ENCODE measurements around the gene WSCD1.

WSCD1 gene

GRCh38 chr17:6070913-6071511, 833 bp downstream of the WSCD1 start:
- no peak overlapping the region for H3K4me3 Mint-ChIP-seq
- DNase-seq (ENCODE audit: low spot score): no peak

GRCh38 chr17:6071528-6072065, 1.4 kb downstream of the WSCD1 start:
- Mint-ChIP-seq H3K36me3 (ENCODE audit: low read depth) (no peaks in the 10 kb centered on the region), H3K4me1 (ENCODE audit: low read depth) (peaks cover 4% of the 10 kb centered on the region), H3K27me3 (ENCODE audit: low read depth) (peaks cover 54% of the 10 kb centered on the region), H3K4me3 (no peak overlapping the region), H3K9me3 (no peaks in the 10 kb centered on the region), H3K27ac (no peak overlapping the region)
- DNase-seq (ENCODE audit: low spot score): no peak

More at GRCh38 chr17:6070913-6071511, 833 bp downstream of the WSCD1 start:
- peaks cover 54% of the 10 kb centered on the region for H3K27me3 Mint-ChIP-seq (ENCODE audit: low read depth)
- H3K4me1 Mint-ChIP-seq (ENCODE audit: low read depth): peaks cover 4% of the 10 kb centered on the region
- H3K9me3 Mint-ChIP-seq: no peaks in the 10 kb centered on the region
- no peak overlapping the region for H3K27ac Mint-ChIP-seq
- no peaks in the 10 kb centered on the region for H3K36me3 Mint-ChIP-seq (ENCODE audit: low read depth)

- Mint-ChIP-seq H3K9me3 (no peaks in the 10 kb centered on the region), H3K4me3 (no peak overlapping the region), H3K36me3 (ENCODE audit: low read depth) (no peaks in the 10 kb centered on the region), H3K27ac (no peak overlapping the region), H3K27me3 (ENCODE audit: low read depth) (peaks cover 50% of the 10 kb centered on the region), H3K4me1 (ENCODE audit: low read depth) (peaks cover 4% of the 10 kb centered on the region)
- DNase-seq (ENCODE audit: low spot score): no peak
Observed at GRCh38 chr17:6072157-6072556, 2.0 kb downstream of the WSCD1 start.

- Mint-ChIP-seq H3K36me3 (ENCODE audit: low read depth) (no peaks in the 10 kb centered on the region), H3K4me3 (no peak overlapping the region), H3K27me3 (ENCODE audit: low read depth) (peaks cover 45% of the 10 kb centered on the region), H3K4me1 (ENCODE audit: low read depth) (peaks cover 4% of the 10 kb centered on the region), H3K9me3 (no peaks in the 10 kb centered on the region), H3K27ac (no peak overlapping the region)
- no peak for DNase-seq (ENCODE audit: low spot score)
Observed at GRCh38 chr17:6072611-6073010, 2.4 kb downstream of the WSCD1 start.

DNA sequence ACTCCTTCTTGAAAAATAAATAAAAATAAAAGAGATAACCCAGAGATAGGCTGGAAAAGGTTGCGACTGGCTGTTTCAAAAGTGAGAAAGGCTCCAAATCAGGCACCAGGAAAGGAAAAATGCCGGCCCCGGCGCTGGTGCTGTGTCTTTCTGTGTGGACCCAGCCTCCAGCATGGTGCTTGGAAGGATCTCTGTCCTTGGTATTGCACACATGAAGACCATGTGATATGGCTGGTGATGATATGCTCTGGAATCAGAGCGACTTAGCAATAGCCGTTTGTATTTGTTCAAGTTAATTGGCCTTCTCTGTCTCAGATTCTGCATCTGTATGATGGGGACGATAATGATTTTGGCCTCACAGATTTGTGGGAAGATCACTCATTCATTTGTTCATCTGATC, 3.4 kb downstream of the WSCD1 start:
- H3K27ac Mint-ChIP-seq: no peak overlapping the region

GRCh38 chr17:6075050-6075449, 4.9 kb downstream of the WSCD1 start:
- H3K36me3 Mint-ChIP-seq (ENCODE audit: low read depth): no peaks in the 10 kb centered on the region
- H3K4me3 Mint-ChIP-seq: no peak overlapping the region
- H3K4me1 Mint-ChIP-seq (ENCODE audit: low read depth): no peaks in the 10 kb centered on the region
- no peaks in the 10 kb centered on the region for H3K9me3 Mint-ChIP-seq
- peaks cover 26% of the 10 kb centered on the region for H3K27me3 Mint-ChIP-seq (ENCODE audit: low read depth)
- no peak for DNase-seq (ENCODE audit: low spot score)
- no peak overlapping the region for H3K27ac Mint-ChIP-seq

More for the DNA sequence above, 3.4 kb downstream of the WSCD1 start:
- Mint-ChIP-seq H3K36me3 (ENCODE audit: low read depth) (no peaks in the 10 kb centered on the region), H3K4me1 (ENCODE audit: low read depth) (peaks cover 4% of the 10 kb centered on the region), H3K9me3 (no peaks in the 10 kb centered on the region), H3K4me3 (no peak overlapping the region), H3K27me3 (ENCODE audit: low read depth) (peaks cover 40% of the 10 kb centered on the region)
- DNase-seq (ENCODE audit: low spot score): no peak

- H3K27me3 Mint-ChIP-seq (ENCODE audit: low read depth): peaks cover 26% of the 10 kb centered on the region
- no peak for DNase-seq (ENCODE audit: low spot score)
- no peak overlapping the region for H3K27ac Mint-ChIP-seq
- no peaks in the 10 kb centered on the region for H3K36me3 Mint-ChIP-seq (ENCODE audit: low read depth)
- no peak overlapping the region for H3K4me3 Mint-ChIP-seq
- no peaks in the 10 kb centered on the region for H3K4me1 Mint-ChIP-seq (ENCODE audit: low read depth)
- no peaks in the 10 kb centered on the region for H3K9me3 Mint-ChIP-seq
Observed at GRCh38 chr17:6075845-6076244, 5.7 kb downstream of the WSCD1 start.

- Mint-ChIP-seq H3K36me3 (ENCODE audit: low read depth) (no peaks in the 10 kb centered on the region), H3K9me3 (no peaks in the 10 kb centered on the region), H3K4me3 (no peak overlapping the region), H3K27me3 (ENCODE audit: low read depth) (peaks cover 8% of the 10 kb centered on the region), H3K27ac (no peak overlapping the region), H3K4me1 (ENCODE audit: low read depth) (no peaks in the 10 kb centered on the region)
- DNase-seq (ENCODE audit: low spot score): no peak
Observed at GRCh38 chr17:6077752-6078151, 7.6 kb downstream of the WSCD1 start.

- no peak overlapping the region for H3K27ac Mint-ChIP-seq
- H3K4me3 Mint-ChIP-seq: no peak overlapping the region
- peaks cover 7% of the 10 kb centered on the region for H3K27me3 Mint-ChIP-seq (ENCODE audit: low read depth)
- H3K4me1 Mint-ChIP-seq (ENCODE audit: low read depth): no peaks in the 10 kb centered on the region
- no peaks in the 10 kb centered on the region for H3K36me3 Mint-ChIP-seq (ENCODE audit: low read depth)
- no peak for DNase-seq (ENCODE audit: low spot score)
- no peaks in the 10 kb centered on the region for H3K9me3 Mint-ChIP-seq
Observed at GRCh38 chr17:6078458-6078871, 8.3 kb downstream of the WSCD1 start.

- H3K27ac Mint-ChIP-seq: no peak overlapping the region
Observed at GRCh38 chr17:6079155-6079888, 9.1 kb downstream of the WSCD1 start.

GRCh38 chr17:6079960-6080359, 9.8 kb downstream of the WSCD1 start:
- Mint-ChIP-seq H3K27me3 (ENCODE audit: low read depth) (peaks cover 4% of the 10 kb centered on the region), H3K4me1 (ENCODE audit: low read depth) (no peaks in the 10 kb centered on the region), H3K36me3 (ENCODE audit: low read depth) (no peaks in the 10 kb centered on the region), H3K27ac (no peak overlapping the region), H3K9me3 (no peaks in the 10 kb centered on the region), H3K4me3 (no peak overlapping the region)
- no peak for DNase-seq (ENCODE audit: low spot score)

More at GRCh38 chr17:6079155-6079888, 9.1 kb downstream of the WSCD1 start:
- no peaks in the 10 kb centered on the region for H3K36me3 Mint-ChIP-seq (ENCODE audit: low read depth)
- no peak for DNase-seq (ENCODE audit: low spot score)
- no peaks in the 10 kb centered on the region for H3K9me3 Mint-ChIP-seq
- H3K4me3 Mint-ChIP-seq: no peak overlapping the region
- no peaks in the 10 kb centered on the region for H3K4me1 Mint-ChIP-seq (ENCODE audit: low read depth)
- peaks cover 4% of the 10 kb centered on the region for H3K27me3 Mint-ChIP-seq (ENCODE audit: low read depth)

GRCh38 chr17:6080711-6081430, 10.7 kb downstream of the WSCD1 start:
- H3K27me3 Mint-ChIP-seq (ENCODE audit: low read depth): no peaks in the 10 kb centered on the region
- H3K9me3 Mint-ChIP-seq: no peaks in the 10 kb centered on the region
- H3K36me3 Mint-ChIP-seq (ENCODE audit: low read depth): no peaks in the 10 kb centered on the region
- no peak for DNase-seq (ENCODE audit: low spot score)
- no peaks in the 10 kb centered on the region for H3K4me1 Mint-ChIP-seq (ENCODE audit: low read depth)
- no peak overlapping the region for H3K4me3 Mint-ChIP-seq
- no peak overlapping the region for H3K27ac Mint-ChIP-seq

- Mint-ChIP-seq H3K27me3 (ENCODE audit: low read depth) (no peaks in the 10 kb centered on the region), H3K27ac (no peak overlapping the region), H3K9me3 (no peaks in the 10 kb centered on the region), H3K4me1 (ENCODE audit: low read depth) (no peaks in the 10 kb centered on the region), H3K36me3 (ENCODE audit: low read depth) (no peaks in the 10 kb centered on the region), H3K4me3 (no peak overlapping the region)
- no peak for DNase-seq (ENCODE audit: low spot score)
Observed at GRCh38 chr17:6082335-6082734, 12.2 kb downstream of the WSCD1 start.

All from T-helper 2 cell treated with Interferon-gamma antibody and Interleukin-4, amounts not matched to agents 5 μg/mL and 100 μg/mL, for 36 hours (primary cell).